ENCODE measurements around the gene OTUB1.
"Not testable (repeated sequence)": the region's sequence is repeated elsewhere in the genome, so short reads cannot be mapped to it uniquely, and the experiment has no call there.

OTUB1 gene

GRCh38 chr11:64026575-64027205, 40.5 kb downstream of the OTUB1 start:
- no peak for DNase-seq

- DNase-seq, result no peak
Observed at GRCh38 chr11:64027651-64028397, 41.6 kb downstream of the OTUB1 start.

GRCh38 chr11:64028398-64029115, 42.3 kb downstream of the OTUB1 start:
- DNase-seq, result no peak

GRCh38 chr11:64029773-64030172, 43.5 kb downstream of the OTUB1 start:
- no peak for DNase-seq

GRCh38 chr11:64031001-64031400, 44.8 kb downstream of the OTUB1 start:
- no peak for DNase-seq

- no peak for DNase-seq
Observed at GRCh38 chr11:64032050-64032449, 45.8 kb downstream of the OTUB1 start.

GRCh38 chr11:64034411-64034811, 48.2 kb downstream of the OTUB1 start:
- no peak for DNase-seq

- no peak for DNase-seq
Observed at GRCh38 chr11:64035081-64035524, 48.9 kb downstream of the OTUB1 start.

- DNase-seq, result no peak
Observed at GRCh38 chr11:64035576-64035975, 49.3 kb downstream of the OTUB1 start, which contains the start of gene FLRT1. Gene FLRT1 (plus strand): TSS chr11:64035931. CDS start chr11:64116268, 80,337 bp downstream.

GRCh38 chr11:64036087-64037026, 50.1 kb downstream of the OTUB1 start:
- DNase-seq, result no peak

- no peak for DNase-seq
Observed at GRCh38 chr11:64037027-64037634, 50.9 kb downstream of the OTUB1 start.

GRCh38 chr11:64038500-64038899, 52.3 kb downstream of the OTUB1 start:
- DNase-seq, result no peak

GRCh38 chr11:64039012-64039665, 52.9 kb downstream of the OTUB1 start:
- no peak for DNase-seq

- no peak for DNase-seq
Observed at GRCh38 chr11:64040684-64041322, 54.6 kb downstream of the OTUB1 start.

GRCh38 chr11:64041846-64042245, 55.6 kb downstream of the OTUB1 start:
- no peak for DNase-seq

GRCh38 chr11:64042301-64042700, 56.1 kb downstream of the OTUB1 start:
- DNase-seq, result no peak

GRCh38 chr11:64043545-64043944, 57.3 kb downstream of the OTUB1 start:
- no peak for DNase-seq

GRCh38 chr11:64044730-64045393, 58.6 kb downstream of the OTUB1 start:
- no peak for DNase-seq

GRCh38 chr11:64045700-64046099, 59.5 kb downstream of the OTUB1 start:
- DNase-seq, result no peak

- DNase-seq, result not testable (repeated sequence)
Observed at GRCh38 chr11:64047373-64047772, 61.1 kb downstream of the OTUB1 start.
